GM12801 (cell line): ENCODE measurements around the gene TMED6.
A peak's percentile ranks its signal among the peaks of the same experiment; 100 is the strongest.

Experiments used
- CTCF ChIP-seq: IDR thresholded peaks from one replicate; pipeline ENCODE4 v1.5.1; 2011; ENCODE audit warnings: control low read depth; ENCODE audit not compliant: insufficient read length; ENCODE audit errors: extremely low read depth

Gene TMED6

GRCh38 chr16:69315486-69316311, 35.9 kb downstream of the TMED6 start:
- TF ChIP-seq CTCF: no peak

- TF ChIP-seq CTCF: no peak
Observed at GRCh38 chr16:69314534-69314933, 37.1 kb downstream of the TMED6 start.

GRCh38 chr16:69313469-69313868, 38.1 kb downstream of the TMED6 start:
- no peak for TF ChIP-seq CTCF

- no peak for TF ChIP-seq CTCF
Observed at GRCh38 chr16:69311533-69312387, 39.8 kb downstream of the TMED6 start.

GRCh38 chr16:69310653-69311532, 40.7 kb downstream of the TMED6 start, which contains the start of gene VPS4A:
Gene VPS4A (plus strand): TSS chr16:69311350. CDS start chr16:69311512, 162 bp downstream.
- TF ChIP-seq CTCF: peak; percentile 1

- no peak for TF ChIP-seq CTCF
Observed at GRCh38 chr16:69309316-69309715, 42.3 kb downstream of the TMED6 start.
